Measurements from ENCODE around the gene IGLL1.
"Not testable (repeated sequence)": the region's sequence is repeated elsewhere in the genome, so short reads cannot be mapped to it uniquely, and the experiment has no call there.

IGLL1 gene

GRCh38 chr22:23540837-23541236 lies 39.3 kb downstream of the IGLL1 start:
- not testable (repeated sequence) for DNase-seq (ENCODE audit: low read depth in 2 of 2)

GRCh38 chr22:23539839-23540198 lies 40.3 kb downstream of the IGLL1 start:
- not testable (repeated sequence) for DNase-seq (ENCODE audit: low read depth in 2 of 2)

- DNase-seq (ENCODE audit: low read depth in 2 of 2): peak; percentile 51 to 56
Observed at GRCh38 chr22:23539135-23539838, 40.8 kb downstream of the IGLL1 start.

- not testable (repeated sequence) for DNase-seq (ENCODE audit: low read depth in 2 of 2)
Observed at GRCh38 chr22:23538696-23539030, 41.4 kb downstream of the IGLL1 start.

GRCh38 chr22:23537830-23538695 lies 42.0 kb downstream of the IGLL1 start:
- DNase-seq (ENCODE audit: low read depth in 2 of 2): not testable (repeated sequence)

GRCh38 chr22:23537416-23537815 lies 42.7 kb downstream of the IGLL1 start:
- no peak for DNase-seq (ENCODE audit: low read depth in 2 of 2)

GRCh38 chr22:23536821-23537345 lies 43.2 kb downstream of the IGLL1 start:
- DNase-seq (ENCODE audit: low read depth in 2 of 2): no peak

- DNase-seq (ENCODE audit: low read depth in 2 of 2): not testable (repeated sequence)
Observed at GRCh38 chr22:23535790-23536661, 44.1 kb downstream of the IGLL1 start.

GRCh38 chr22:23534851-23535717 lies 45.0 kb downstream of the IGLL1 start:
- no peak for DNase-seq (ENCODE audit: low read depth in 2 of 2)

- DNase-seq (ENCODE audit: low read depth in 2 of 2): no peak
Observed at GRCh38 chr22:23534201-23534850, 45.8 kb downstream of the IGLL1 start.

- DNase-seq (ENCODE audit: low read depth in 2 of 2): no peak
Observed at GRCh38 chr22:23533771-23534191, 46.3 kb downstream of the IGLL1 start.

- peak; percentile 14 to 31 for DNase-seq (ENCODE audit: low read depth in 2 of 2)
Observed at GRCh38 chr22:23533328-23533762, 46.7 kb downstream of the IGLL1 start.

GRCh38 chr22:23532731-23533130 lies 47.4 kb downstream of the IGLL1 start:
- no peak for DNase-seq (ENCODE audit: low read depth in 2 of 2)

GRCh38 chr22:23531966-23532705 lies 48.0 kb downstream of the IGLL1 start:
- no peak for DNase-seq (ENCODE audit: low read depth in 2 of 2)

- no peak for DNase-seq (ENCODE audit: low read depth in 2 of 2)
Observed at GRCh38 chr22:23531283-23531956, 48.7 kb downstream of the IGLL1 start.

- DNase-seq (ENCODE audit: low read depth in 2 of 2): no peak
Observed at GRCh38 chr22:23530766-23531282, 49.3 kb downstream of the IGLL1 start.

- DNase-seq (ENCODE audit: low read depth in 2 of 2): no peak
Observed at GRCh38 chr22:23530106-23530505, 50.0 kb downstream of the IGLL1 start.

GRCh38 chr22:23529166-23530103 lies 50.7 kb downstream of the IGLL1 start:
- no peak for DNase-seq (ENCODE audit: low read depth in 2 of 2)
